Measurements from ENCODE around the gene GRAMD4.
"Not testable (repeated sequence)": the region's sequence is repeated elsewhere in the genome, so short reads cannot be mapped to it uniquely, and the experiment has no call there.

Gene GRAMD4

DNA sequence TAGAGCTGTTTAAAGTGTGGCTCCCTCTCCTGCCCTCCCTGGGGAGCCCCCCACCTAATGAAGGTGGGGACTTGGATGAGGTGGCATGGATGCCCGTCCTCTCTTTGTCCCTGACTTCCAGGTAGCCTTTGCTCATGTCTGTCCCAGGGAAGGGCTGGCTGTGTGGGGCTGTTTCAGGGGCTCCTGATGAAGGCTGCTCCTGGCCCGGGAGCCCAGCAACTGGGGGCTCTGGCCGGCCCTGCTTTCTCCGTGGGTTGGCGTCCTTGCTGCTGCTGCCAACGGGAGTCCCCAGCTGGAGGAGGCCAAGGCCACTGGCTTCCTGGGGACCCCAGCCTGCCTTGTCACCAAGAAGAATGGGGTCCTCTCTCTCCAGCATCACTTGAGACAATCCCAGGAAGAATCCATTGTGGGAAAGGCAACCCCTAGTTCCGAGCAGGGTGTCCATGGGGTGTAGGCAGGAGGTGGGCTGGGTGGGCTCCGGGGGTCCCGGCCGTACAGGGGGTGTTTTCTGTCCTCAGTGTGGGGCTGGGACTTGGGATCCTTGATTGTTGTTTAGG, 13.2 kb downstream of the GRAMD4 start:
- Histone ChIP-seq H3K36me3 (ENCODE audit: control insufficient read depth, insufficient read depth, low read length) (no peaks in the 10 kb centered on the region), H3K4me1 (ENCODE audit: control insufficient read depth, insufficient read depth, low read length) (peaks cover 14% of the 10 kb centered on the region; the same call in 1 of the 2 replicates), H3K27me3 (ENCODE audit: control insufficient read depth, insufficient read depth, low read length) (no peaks in the 10 kb centered on the region), H3K9me3 (ENCODE audit: control insufficient read depth, insufficient read depth, low read depth, low read length) (no peaks in the 10 kb centered on the region), H3K27ac (ENCODE audit: low read depth, low read length) (no peak overlapping the region), H3K9ac (ENCODE audit: low read length) (no peak overlapping the region), H3K4me3 (ENCODE audit: low read depth, low read length) (no peak overlapping the region)

DNA sequence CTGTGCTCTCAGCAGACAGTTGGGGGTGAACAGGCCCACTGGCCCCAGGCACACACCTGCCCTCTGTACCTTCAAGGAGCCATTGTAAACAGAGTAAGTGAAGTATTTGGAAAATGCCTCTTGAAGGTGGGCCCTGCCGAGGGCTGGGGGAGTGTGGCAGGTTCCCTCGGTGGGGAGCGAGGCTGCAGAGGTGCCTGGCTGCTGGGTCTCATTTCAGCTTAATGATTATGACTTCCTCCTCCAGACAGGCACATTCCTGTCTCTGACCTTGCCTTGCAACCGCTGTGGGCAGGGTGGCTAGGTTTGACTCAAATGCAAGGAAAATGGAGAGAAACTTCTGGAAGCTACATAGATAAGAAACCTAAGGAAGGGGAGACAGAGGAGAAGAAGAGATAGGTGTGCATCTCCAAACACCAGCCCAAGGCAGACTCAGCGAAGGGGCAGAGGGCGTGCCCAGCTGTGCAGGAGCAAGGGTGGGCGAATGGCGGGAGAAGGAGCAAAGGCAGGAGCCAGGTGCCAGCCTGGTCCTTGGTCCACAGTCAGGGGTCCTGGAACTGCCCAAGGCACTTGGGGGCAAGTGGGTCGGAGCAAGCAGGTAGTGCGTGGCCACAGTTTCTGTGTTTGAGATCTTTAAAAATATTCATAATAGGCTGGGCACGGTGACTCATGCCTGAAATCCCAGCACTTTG, 14.0 kb downstream of the GRAMD4 start:
- no peak overlapping the region for H3K4me3 ChIP-seq (ENCODE audit: low read depth, low read length)
- no peak overlapping the region for H3K27ac ChIP-seq (ENCODE audit: low read depth, low read length)
- no peaks in the 10 kb centered on the region for H3K27me3 ChIP-seq (ENCODE audit: control insufficient read depth, insufficient read depth, low read length)
- no peaks in the 10 kb centered on the region for H3K9me3 ChIP-seq (ENCODE audit: control insufficient read depth, insufficient read depth, low read depth, low read length)
- H3K4me1 ChIP-seq (ENCODE audit: control insufficient read depth, insufficient read depth, low read length) = peaks cover 14% of the 10 kb centered on the region; the same call in 1 of the 2 replicates
- H3K36me3 ChIP-seq (ENCODE audit: control insufficient read depth, insufficient read depth, low read length) = no peaks in the 10 kb centered on the region
- H3K9ac ChIP-seq (ENCODE audit: low read length) = no peak overlapping the region

DNA sequence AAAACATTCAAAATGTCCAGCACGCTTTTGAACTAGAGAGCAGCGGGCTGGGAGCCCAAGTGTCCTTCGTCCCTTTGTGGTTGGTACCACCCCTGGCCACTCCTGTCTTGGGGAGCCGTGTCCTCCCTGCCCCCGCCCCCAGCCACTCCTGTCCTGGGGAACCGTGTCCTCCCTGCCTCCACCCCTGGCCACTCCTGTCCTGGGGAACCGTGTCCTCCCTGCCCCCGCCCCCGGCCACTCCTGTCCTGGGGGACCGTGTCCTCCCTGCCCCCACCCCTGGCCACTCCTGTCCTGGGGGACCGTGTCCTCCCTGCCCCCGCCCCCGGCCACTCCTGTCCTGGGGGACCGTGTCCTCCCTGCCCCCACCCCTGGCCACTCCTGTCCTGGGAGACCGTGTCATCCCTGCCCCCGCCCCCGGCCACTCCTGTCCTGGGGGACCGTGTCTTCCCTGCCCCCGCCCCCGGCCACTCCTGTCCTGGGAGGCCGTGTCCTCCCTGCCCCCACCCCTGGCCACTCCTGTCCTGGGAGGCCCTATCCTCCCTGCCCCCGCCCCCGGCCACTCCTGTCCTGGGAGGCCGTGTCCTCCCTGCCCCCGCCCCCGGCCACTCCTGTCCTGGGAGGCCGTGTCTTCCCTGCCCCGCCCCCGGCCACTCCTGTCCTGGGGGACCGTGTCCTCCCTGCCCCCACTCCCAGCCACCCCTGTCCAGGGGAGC, 14.9 kb downstream of the GRAMD4 start:
- not testable (repeated sequence) for H3K27me3 ChIP-seq (ENCODE audit: control insufficient read depth, insufficient read depth, low read length); H3K27ac ChIP-seq (ENCODE audit: low read depth, low read length); H3K36me3 ChIP-seq (ENCODE audit: control insufficient read depth, insufficient read depth, low read length); H3K9ac ChIP-seq (ENCODE audit: low read length); H3K4me3 ChIP-seq (ENCODE audit: low read depth, low read length); H3K9me3 ChIP-seq (ENCODE audit: control insufficient read depth, insufficient read depth, low read depth, low read length)
- peaks cover 14% of the 10 kb centered on the region; the same call in 1 of the 2 replicates for H3K4me1 ChIP-seq (ENCODE audit: control insufficient read depth, insufficient read depth, low read length)

- Histone ChIP-seq H3K9ac (ENCODE audit: low read length) (no peak overlapping the region), H3K4me1 (ENCODE audit: control insufficient read depth, insufficient read depth, low read length) (peaks cover 14% of the 10 kb centered on the region; the same call in 1 of the 2 replicates), H3K27ac (ENCODE audit: low read depth, low read length) (no peak overlapping the region)
Observed at GRCh38 chr22:46635756-46636155, 15.6 kb downstream of the GRAMD4 start.

DNA sequence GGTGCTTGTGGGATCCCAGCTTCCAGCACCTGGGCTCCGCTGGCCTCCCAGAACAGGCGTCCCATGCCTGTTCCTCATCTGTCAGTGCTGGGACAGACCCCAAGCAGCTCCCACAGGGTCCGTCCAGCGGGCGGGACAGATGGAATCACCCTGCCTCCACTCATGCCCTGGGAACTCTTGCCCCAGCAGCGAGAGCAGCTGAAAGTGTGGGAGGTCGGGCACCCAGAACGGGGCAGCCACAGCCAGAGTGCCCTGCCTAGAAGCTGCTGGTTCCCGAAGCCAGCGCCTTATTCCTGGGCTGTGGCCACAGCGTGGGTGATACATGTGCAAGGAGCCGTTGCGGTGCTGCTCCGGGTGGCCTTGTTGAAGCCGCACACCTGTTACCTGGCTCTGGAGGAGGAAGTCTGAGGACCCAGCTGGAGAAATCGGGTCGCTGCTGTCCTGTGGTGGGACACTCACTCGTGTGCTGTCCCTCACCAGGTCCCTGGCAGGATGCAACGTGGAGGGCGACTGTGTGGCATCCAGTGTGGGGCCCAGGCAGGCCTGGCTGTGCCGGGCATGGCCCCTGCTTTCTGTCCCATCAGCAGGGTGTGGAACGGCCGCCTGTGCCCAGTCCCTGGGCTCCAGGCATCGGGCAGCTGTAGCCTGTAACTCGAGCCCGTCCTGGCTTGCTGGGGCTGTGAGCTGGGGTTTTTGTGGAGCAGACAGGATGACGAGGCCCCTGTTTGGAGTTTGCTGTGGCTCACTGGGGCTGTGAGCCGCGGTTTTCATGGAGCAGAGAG, 16.2 kb downstream of the GRAMD4 start:
- Histone ChIP-seq H3K9ac (ENCODE audit: low read length) (no peak overlapping the region), H3K36me3 (ENCODE audit: control insufficient read depth, insufficient read depth, low read length) (no peaks in the 10 kb centered on the region), H3K9me3 (ENCODE audit: control insufficient read depth, insufficient read depth, low read depth, low read length) (no peaks in the 10 kb centered on the region), H3K4me3 (ENCODE audit: low read depth, low read length) (no peak overlapping the region), H3K4me1 (ENCODE audit: control insufficient read depth, insufficient read depth, low read length) (peaks cover 14% of the 10 kb centered on the region; the same call in 1 of the 2 replicates), H3K27me3 (ENCODE audit: control insufficient read depth, insufficient read depth, low read length) (no peaks in the 10 kb centered on the region), H3K27ac (ENCODE audit: low read depth, low read length) (0 out of 2 replicates have a peak overlapping the region, but pooled peaks have one; percentile 8)

More at GRCh38 chr22:46635756-46636155, 15.6 kb downstream of the GRAMD4 start:
- H3K36me3 ChIP-seq (ENCODE audit: control insufficient read depth, insufficient read depth, low read length) = no peaks in the 10 kb centered on the region
- no peaks in the 10 kb centered on the region for H3K27me3 ChIP-seq (ENCODE audit: control insufficient read depth, insufficient read depth, low read length)
- no peaks in the 10 kb centered on the region for H3K9me3 ChIP-seq (ENCODE audit: control insufficient read depth, insufficient read depth, low read depth, low read length)
- no peak overlapping the region for H3K4me3 ChIP-seq (ENCODE audit: low read depth, low read length)

DNA sequence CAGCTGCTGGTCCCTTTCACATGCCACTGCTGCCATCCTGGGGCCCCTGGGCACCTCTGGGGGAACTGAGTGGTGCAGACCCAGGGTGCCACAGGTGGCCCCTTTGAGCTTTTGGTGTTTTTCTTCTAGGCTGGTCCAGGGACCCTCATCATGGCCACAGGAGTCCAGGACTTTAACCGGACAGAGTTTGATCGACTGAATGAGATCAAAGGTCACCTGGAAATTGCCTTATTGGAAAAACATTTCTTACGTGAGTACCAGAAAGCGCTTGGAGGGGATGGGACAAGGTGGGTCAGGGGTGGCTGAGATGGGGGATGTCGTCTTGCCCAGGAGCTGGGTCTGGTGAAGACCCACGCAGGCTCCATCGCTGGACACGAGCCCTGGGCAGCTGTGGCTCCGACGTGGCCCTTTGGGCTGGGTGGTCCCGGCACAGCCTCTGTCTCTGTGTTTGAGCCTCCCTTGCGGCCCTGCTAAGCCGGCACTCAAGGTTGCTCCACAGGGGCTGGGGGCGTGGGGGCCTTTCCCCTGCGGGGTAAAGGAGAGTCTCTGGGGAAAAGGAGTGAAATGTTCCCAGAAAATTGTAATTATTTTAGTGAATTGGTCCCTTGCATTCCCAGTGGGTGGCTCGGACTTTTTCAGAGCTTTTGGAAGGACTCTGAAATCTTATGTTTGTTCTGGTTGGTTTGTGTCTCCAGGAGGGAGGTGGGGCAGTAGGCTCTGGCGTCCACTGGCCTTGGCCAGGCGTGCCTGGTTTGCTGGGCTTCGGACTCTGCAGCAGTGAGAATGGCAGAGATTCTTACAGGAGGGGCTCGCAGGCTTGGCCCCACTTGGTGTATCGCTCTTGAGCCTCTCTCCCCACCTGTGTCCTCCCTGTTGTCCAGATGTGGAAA, 17.8 kb downstream of the GRAMD4 start:
- peaks cover 14% of the 10 kb centered on the region; the same call in 1 of the 2 replicates for H3K4me1 ChIP-seq (ENCODE audit: control insufficient read depth, insufficient read depth, low read length)
- no peak overlapping the region for H3K9ac ChIP-seq (ENCODE audit: low read length)
- no peak overlapping the region for H3K4me3 ChIP-seq (ENCODE audit: low read depth, low read length)
- H3K27ac ChIP-seq (ENCODE audit: low read depth, low read length) = no peak overlapping the region
- H3K27me3 ChIP-seq (ENCODE audit: control insufficient read depth, insufficient read depth, low read length) = no peaks in the 10 kb centered on the region
- no peaks in the 10 kb centered on the region for H3K9me3 ChIP-seq (ENCODE audit: control insufficient read depth, insufficient read depth, low read depth, low read length)
- no peaks in the 10 kb centered on the region for H3K36me3 ChIP-seq (ENCODE audit: control insufficient read depth, insufficient read depth, low read length)

- H3K4me1 ChIP-seq (ENCODE audit: control insufficient read depth, insufficient read depth, low read length) = peaks cover 13% of the 10 kb centered on the region; the same call in 1 of the 2 replicates
- H3K27ac ChIP-seq (ENCODE audit: low read depth, low read length) = no peak overlapping the region
- no peaks in the 10 kb centered on the region for H3K27me3 ChIP-seq (ENCODE audit: control insufficient read depth, insufficient read depth, low read length)
- H3K9me3 ChIP-seq (ENCODE audit: control insufficient read depth, insufficient read depth, low read depth, low read length) = no peaks in the 10 kb centered on the region
- no peak overlapping the region for H3K9ac ChIP-seq (ENCODE audit: low read length)
- H3K4me3 ChIP-seq (ENCODE audit: low read depth, low read length) = no peak overlapping the region
- H3K36me3 ChIP-seq (ENCODE audit: control insufficient read depth, insufficient read depth, low read length) = no peaks in the 10 kb centered on the region
Observed at GRCh38 chr22:46638601-46639431, 18.6 kb downstream of the GRAMD4 start.

GRCh38 chr22:46639843-46640242, 19.7 kb downstream of the GRAMD4 start:
- Histone ChIP-seq H3K9me3 (ENCODE audit: control insufficient read depth, insufficient read depth, low read depth, low read length) (no peaks in the 10 kb centered on the region), H3K27ac (ENCODE audit: low read depth, low read length) (no peak overlapping the region), H3K36me3 (ENCODE audit: control insufficient read depth, insufficient read depth, low read length) (no peaks in the 10 kb centered on the region), H3K4me3 (ENCODE audit: low read depth, low read length) (no peak overlapping the region), H3K27me3 (ENCODE audit: control insufficient read depth, insufficient read depth, low read length) (no peaks in the 10 kb centered on the region), H3K4me1 (ENCODE audit: control insufficient read depth, insufficient read depth, low read length) (peaks cover 6% of the 10 kb centered on the region; the same call in 1 of the 2 replicates), H3K9ac (ENCODE audit: low read length) (no peak overlapping the region)

DNA sequence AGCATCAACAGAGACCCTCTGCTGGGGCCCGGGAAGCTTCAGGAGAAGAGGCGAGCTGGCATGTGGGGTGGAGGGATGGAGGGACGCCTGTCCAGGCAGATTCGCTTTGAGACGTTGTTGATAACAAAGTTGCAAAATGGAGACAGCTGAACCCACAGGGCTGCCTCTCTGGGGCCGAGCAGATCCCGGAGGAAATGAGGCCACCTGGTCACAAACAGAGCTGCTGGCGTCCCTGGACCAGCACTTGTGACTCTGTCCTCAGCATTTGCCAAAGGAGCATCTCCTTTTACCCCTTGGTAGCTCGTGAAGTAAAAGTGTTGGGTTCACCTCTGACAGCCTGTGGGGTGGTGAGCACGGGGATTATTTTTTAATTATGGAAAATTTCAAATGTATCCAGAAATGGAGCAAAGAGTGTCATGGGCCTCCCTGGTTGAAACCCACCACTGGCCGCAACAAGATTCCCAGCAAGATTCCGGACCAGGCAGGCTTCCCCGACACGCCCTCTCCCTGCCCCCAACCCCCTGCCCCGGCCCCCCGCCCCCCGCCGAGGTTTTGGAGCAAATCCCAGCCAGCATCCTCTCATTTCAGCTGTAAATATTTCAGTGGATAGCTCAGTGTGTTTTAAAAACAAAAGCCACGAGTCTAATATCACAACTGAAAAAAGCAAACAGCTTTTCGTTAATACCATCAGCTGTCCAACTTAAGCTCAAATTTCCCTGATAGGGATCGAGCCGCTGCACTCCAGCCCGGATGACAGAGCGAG, 20.3 kb downstream of the GRAMD4 start:
- H3K36me3 ChIP-seq (ENCODE audit: control insufficient read depth, insufficient read depth, low read length) = no peaks in the 10 kb centered on the region
- H3K9me3 ChIP-seq (ENCODE audit: control insufficient read depth, insufficient read depth, low read depth, low read length) = no peaks in the 10 kb centered on the region
- H3K4me3 ChIP-seq (ENCODE audit: low read depth, low read length) = no peak overlapping the region
- H3K27ac ChIP-seq (ENCODE audit: low read depth, low read length) = no peak overlapping the region
- no peak overlapping the region for H3K9ac ChIP-seq (ENCODE audit: low read length)
- H3K27me3 ChIP-seq (ENCODE audit: control insufficient read depth, insufficient read depth, low read length) = no peaks in the 10 kb centered on the region
- H3K4me1 ChIP-seq (ENCODE audit: control insufficient read depth, insufficient read depth, low read length) = peaks cover 6% of the 10 kb centered on the region; the same call in 1 of the 2 replicates
